Right cardiac atrium (tissue), 5 donors: ENCODE results near the gene RGS6. TPM values are rescaled to one million over a fixed set of nuclear protein-coding genes. Genes with fewer than 3 reads are reported as not detected.

Experiments
- ATAC-seq, 2 donors: fragments of 200-7000 bp; cut with Tn5 transposase; one replicate each; pipeline versions ENCODE4 v1.8.0 to v1.9.1; 2020; ENCODE audit warnings: moderate library complexity in 2 of 2, mild to moderate bottlenecking in 1 of 2
- DNase-seq, 3 donors: peaks; one replicate each; pipeline ENCODE4 v3.0.0-alpha.2; 2020
- H3K27ac ChIP-seq: one replicate; pipeline ENCODE4 v1.5.1; 2013; ENCODE audit warnings: mild to moderate bottlenecking, low read length, control low read depth, moderate library complexity
- H3K27me3 ChIP-seq: one replicate; pipeline ENCODE4 v1.6.1; 2013; ENCODE audit not compliant: control insufficient read depth, insufficient read depth
- H3K4me1 ChIP-seq: one replicate; pipeline ENCODE4 v1.6.1; 2013; ENCODE audit warnings: low read length; ENCODE audit not compliant: control insufficient read depth, insufficient read depth
- H3K4me3 ChIP-seq: one replicate; pipeline ENCODE4 v1.5.1; 2013; ENCODE audit warnings: low read length, control low read depth
- H3K9me3 ChIP-seq: one replicate; pipeline ENCODE4 v1.6.1; 2013; ENCODE audit warnings: low read length; ENCODE audit not compliant: control insufficient read depth
- WGBS: extraction: QIAGEN DNeasy Blood & Tissue Kit; methylation state at CpG from one replicate; pipeline ENCODE4 v1.1.7; 2013; 5-methylcytosine and 5-hydroxymethylcytosine counted together
- intact Hi-C, 4 donors: fragments of 100-400 bp; cut with DNase I; formaldehyde crosslinking; loops; one replicate each; pipeline versions ENCODE4 v1.11.0 to v1.14.0; 2022 to 2023
- polyA plus RNA-seq: library from polyadenylated mRNA; stranded (reverse); fragments of 200-250 nt; gene quantifications from one replicate; pipeline ENCODE4 v1.2.3, GENCODE V29; 2013
- total RNA-seq, 4 donors: library from RNA; stranded (reverse); fragmentation: NEBNext Ultra II Directional; extraction: Animal tissue kit (Norgen Biotek cat#: 25700); gene quantifications; one replicate each; pipeline ENCODE4 v1.2.1, GENCODE V29; 2021
- donor health status: healthy with polysubstance abuse.
- donor health status: DM: no; HTN: yes; CAD: no.
- donor health status: DM: no; HTN: no; CAD: no.
- donor health status: DM: no; HTN: yes; CAD: no; lungs with severe emphysema.
- donor health status: DM: yes; HTN: yes; CAD: no.

The RGS6 gene
- total and polyA plus RNA-seq, 5 donors, result 12.7 to 51.4 (median 24.5) TPM

- 65% methylated on average over 1 of the region's 1 CpG for WGBS
- no peak for DNase-seq
- Histone ChIP-seq H3K4me3 (no peak overlapping the region), H3K9me3 (no peaks in the 10 kb centered on the region), H3K27me3 (no peaks in the 10 kb centered on the region), H3K27ac (no peak overlapping the region), H3K4me1 (no peaks in the 10 kb centered on the region)
- intact Hi-C loops, result no loop called here
- no peak for ATAC-seq
Measured at GRCh38 chr14:71943695-71944018, 11.4 kb downstream of the RGS6 start.

DNA sequence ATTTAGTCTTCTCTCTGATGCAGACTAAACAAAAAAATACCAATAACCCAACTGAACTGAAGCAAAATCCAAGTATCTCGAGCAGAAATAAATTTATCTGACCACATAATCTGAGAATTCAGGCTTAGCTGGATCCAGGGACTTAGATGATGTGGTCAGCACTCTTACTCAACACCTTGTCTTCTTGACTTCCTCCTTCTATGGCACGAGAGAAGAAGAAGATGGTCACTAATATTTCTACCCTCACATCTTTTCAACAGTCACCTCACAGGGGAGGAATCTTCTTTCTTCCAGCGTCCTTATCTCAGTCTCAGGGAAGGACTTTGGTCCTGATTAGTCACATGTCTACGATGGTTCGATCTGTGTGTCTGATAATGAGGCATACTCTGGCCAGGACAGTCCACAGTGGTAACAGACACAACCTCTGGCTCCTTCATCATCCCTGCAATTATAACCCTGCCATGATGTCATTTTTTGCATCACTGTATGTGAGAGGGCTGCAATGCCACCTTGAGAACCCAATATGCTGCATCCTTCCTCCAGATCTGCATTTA is 15.8 kb downstream of the RGS6 start:
- Histone ChIP-seq H3K9me3 (no peaks in the 10 kb centered on the region), H3K4me3 (no peak overlapping the region), H3K4me1 (no peaks in the 10 kb centered on the region), H3K27me3 (no peaks in the 10 kb centered on the region), H3K27ac (no peak overlapping the region)
- DNase-seq, result no peak
- WGBS, result 69% methylated on average over 5 of the region's 5 CpGs
- no peak for ATAC-seq
- intact Hi-C loops, result no loop called here

DNA sequence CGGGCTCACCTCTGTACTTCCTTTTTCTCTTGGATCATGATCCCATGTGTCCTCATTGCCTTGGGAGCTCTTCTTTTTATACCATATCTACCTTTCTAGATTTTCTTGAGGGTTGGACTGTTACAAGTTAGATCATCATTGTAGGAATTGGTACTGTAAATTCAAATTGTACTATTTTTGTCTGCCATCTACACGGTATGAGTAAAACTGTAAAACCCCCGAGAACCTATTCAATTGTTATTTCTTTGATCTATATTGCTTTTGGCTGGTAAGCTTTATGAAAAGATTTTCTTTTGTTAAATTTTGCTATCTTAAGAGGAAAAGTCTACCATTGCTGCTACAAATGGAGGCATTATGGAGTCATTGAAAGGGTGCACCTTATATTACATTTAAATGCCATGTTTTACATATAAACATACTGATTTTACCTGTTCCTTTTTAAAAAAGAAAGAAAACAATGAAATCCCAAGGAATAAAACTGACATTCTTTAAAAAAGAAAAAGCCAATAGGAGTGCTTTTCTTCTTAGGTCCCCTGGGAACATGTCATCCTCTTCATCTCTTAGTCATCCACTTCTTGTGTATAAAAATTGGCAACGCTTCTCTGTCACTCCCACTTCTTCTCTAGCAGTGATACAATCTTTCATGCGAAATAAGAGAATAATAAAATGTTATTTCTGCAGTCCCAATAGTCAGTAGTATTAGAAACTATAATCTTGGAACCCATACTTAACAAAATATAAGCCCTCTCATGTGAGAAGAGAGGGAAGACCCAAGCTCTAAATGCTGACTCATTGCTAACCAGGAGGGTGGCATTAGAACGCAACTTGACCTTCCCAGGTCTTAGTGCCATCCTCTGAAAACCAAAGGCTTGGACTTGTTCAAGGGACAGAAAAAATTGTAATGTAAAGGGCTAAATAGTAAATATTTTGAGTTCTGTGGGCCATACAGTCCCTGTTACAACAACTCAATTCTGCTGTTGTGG is 20.4 kb downstream of the RGS6 start:
- ATAC-seq (no peak), DNase-seq (no peak)
- no peak overlapping the region for H3K27ac ChIP-seq
- no peaks in the 10 kb centered on the region for H3K27me3 ChIP-seq
- WGBS, result 78% methylated on average over 6 of the region's 6 CpGs
- no peaks in the 10 kb centered on the region for H3K4me1 ChIP-seq
- no peak overlapping the region for H3K4me3 ChIP-seq
- intact Hi-C loops, result no loop called here
- H3K9me3 ChIP-seq, result no peaks in the 10 kb centered on the region

DNA sequence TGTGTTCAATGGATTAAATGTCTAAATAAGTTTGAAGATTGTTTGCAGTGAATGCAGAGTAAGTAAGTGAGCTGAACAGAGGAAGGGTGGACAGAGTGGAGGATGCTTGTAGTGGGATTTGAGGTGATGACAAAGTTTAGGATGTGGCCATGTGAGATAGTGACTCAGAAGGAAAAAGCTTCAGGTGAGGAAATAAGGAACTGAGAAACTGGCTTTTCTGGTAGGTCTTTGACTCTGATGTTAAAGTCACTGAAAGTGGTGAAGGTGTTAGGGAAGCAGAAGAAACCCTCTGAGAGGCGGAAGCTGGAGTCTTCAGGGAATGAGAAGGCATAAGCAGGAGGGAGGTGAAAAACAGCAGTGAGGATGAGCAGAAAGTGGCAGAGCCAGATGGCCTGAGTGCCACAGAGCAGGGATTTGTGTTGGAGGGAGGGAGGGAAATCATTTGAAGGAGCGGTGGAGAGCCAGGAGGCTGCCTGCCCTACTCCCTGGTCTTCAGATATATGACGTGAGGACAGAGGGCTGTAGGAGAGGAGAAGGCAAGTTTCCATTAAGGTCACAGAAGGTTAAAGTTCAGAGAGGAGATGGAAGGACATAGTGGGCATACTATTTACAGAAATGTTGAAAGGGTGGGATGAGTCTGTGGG is 24.8 kb downstream of the RGS6 start:
- no peaks in the 10 kb centered on the region for H3K9me3 ChIP-seq
- DNase-seq (no peak), ATAC-seq (no peak)
- H3K27ac ChIP-seq, result no peak overlapping the region
- H3K4me3 ChIP-seq, result no peak overlapping the region
- no peaks in the 10 kb centered on the region for H3K27me3 ChIP-seq
- WGBS, result 53% methylated on average over 3 of the region's 3 CpGs
- no peaks in the 10 kb centered on the region for H3K4me1 ChIP-seq
- intact Hi-C loops, result no loop called here

GRCh38 chr14:71959055-71959454 is 26.8 kb downstream of the RGS6 start:
- Histone ChIP-seq H3K9me3 (no peaks in the 10 kb centered on the region), H3K4me1 (no peaks in the 10 kb centered on the region), H3K27me3 (no peaks in the 10 kb centered on the region), H3K27ac (no peak overlapping the region), H3K4me3 (no peak overlapping the region)
- intact Hi-C loops, result no loop called here
- ATAC-seq (no peak), DNase-seq (no peak)
- WGBS, result 23% methylated on average over 5 of the region's 5 CpGs

GRCh38 chr14:71960494-71961353 is 28.5 kb downstream of the RGS6 start:
- intact Hi-C loops, result no loop called here
- ATAC-seq, result no peak
- 78% methylated on average over 8 of the region's 8 CpGs for WGBS

DNA sequence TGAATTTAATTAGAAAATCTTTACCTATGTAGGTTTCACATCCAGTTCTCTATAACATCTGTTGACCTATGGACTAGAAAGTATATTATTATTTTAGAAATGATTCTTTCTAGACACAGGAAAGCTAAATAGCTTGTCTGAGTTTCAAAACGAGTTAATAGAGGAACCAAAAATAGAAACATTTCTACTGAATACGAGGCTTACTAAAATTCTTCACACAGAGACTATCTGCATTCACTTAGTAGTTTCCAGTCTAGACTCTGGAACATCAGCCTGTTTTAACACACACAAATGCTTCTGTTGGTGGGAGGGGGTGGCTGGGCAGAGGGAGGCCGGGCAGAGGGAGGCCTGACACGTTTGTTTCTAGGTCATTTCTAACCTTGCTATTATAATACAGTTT is 29.7 kb downstream of the RGS6 start:
- H3K27me3 ChIP-seq, result no peaks in the 10 kb centered on the region
- H3K9me3 ChIP-seq, result no peaks in the 10 kb centered on the region
- H3K27ac ChIP-seq, result peak overlapping the region; percentile 55
- H3K4me3 ChIP-seq, result no peak overlapping the region
- DNase-seq, result no peak
- intact Hi-C loops, result no loop called here
- no peak for ATAC-seq
- H3K4me1 ChIP-seq, result no peaks in the 10 kb centered on the region
- 35% methylated on average over 4 of the region's 4 CpGs for WGBS

More at GRCh38 chr14:71960494-71961353, 28.5 kb downstream of the RGS6 start:
- Histone ChIP-seq H3K9me3 (no peaks in the 10 kb centered on the region), H3K27me3 (no peaks in the 10 kb centered on the region), H3K4me1 (no peaks in the 10 kb centered on the region), H3K4me3 (no peak overlapping the region), H3K27ac (no peak overlapping the region)
- no peak for DNase-seq

GRCh38 chr14:71964716-71965115 is 32.5 kb downstream of the RGS6 start:
- intact Hi-C loops, result no loop called here
- WGBS, result 56% methylated on average over 7 of the region's 7 CpGs
- no peaks in the 10 kb centered on the region for H3K27me3 ChIP-seq
- H3K4me3 ChIP-seq, result no peak overlapping the region
- no peaks in the 10 kb centered on the region for H3K9me3 ChIP-seq
- ATAC-seq (no peak), DNase-seq (no peak)
- H3K4me1 ChIP-seq, result no peaks in the 10 kb centered on the region
- no peak overlapping the region for H3K27ac ChIP-seq

- Histone ChIP-seq H3K27ac (no peak overlapping the region), H3K4me1 (peaks cover 2% of the 10 kb centered on the region), H3K4me3 (no peak overlapping the region), H3K9me3 (no peaks in the 10 kb centered on the region), H3K27me3 (no peaks in the 10 kb centered on the region)
- 84% methylated on average over 2 of the region's 2 CpGs for WGBS
- DNase-seq (no peak), ATAC-seq (no peak)
- intact Hi-C loops, result no loop called here
Measured at GRCh38 chr14:71966528-71966927, 34.3 kb downstream of the RGS6 start.

DNA sequence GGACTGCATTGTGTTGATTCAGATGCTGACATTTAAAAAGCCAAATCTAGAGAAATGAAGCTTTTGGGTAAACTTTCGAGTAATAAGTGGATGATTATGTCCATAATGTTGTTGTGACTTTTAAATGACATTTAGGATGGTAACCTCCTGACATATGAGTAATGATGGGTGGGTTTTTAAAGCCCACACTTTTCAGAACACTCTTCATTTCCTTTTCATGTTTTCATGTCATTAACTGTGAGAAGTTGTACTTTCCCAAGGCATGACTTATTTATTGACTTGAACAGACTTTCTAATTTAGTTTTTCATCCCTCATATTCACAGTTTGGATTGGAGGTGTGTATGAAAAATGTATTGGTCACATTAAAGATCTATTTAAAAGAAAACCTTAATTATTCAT is 35.5 kb downstream of the RGS6 start:
- H3K4me1 ChIP-seq, result peaks cover 2% of the 10 kb centered on the region
- WGBS, result 73% methylated on average over 1 of the region's 1 CpG
- no peak for DNase-seq
- H3K9me3 ChIP-seq, result no peaks in the 10 kb centered on the region
- H3K4me3 ChIP-seq, result no peak overlapping the region
- H3K27ac ChIP-seq, result no peak overlapping the region
- no peak for ATAC-seq
- intact Hi-C loops, result no loop called here
- no peaks in the 10 kb centered on the region for H3K27me3 ChIP-seq
